Esophagus squamous epithelium (tissue), 4 donors: ENCODE measurements around the gene MCM9.
A peak's percentile ranks its signal among the peaks of the same experiment; 100 is the strongest.

Source experiments
- POLR2A ChIP-seq, 4 donors: fragments of 450-650 bp; IDR thresholded peaks; one replicate each; pipeline ENCODE4 v1.6.1; 2017; ENCODE audit warnings: antibody characterized with exemption in 4 of 4, mild to moderate bottlenecking in 4 of 4, moderate library complexity in 3 of 4
- TF ChIP-seq, protein P1 (sequence below), 6 experiments: fragments of 450-650 bp in 4 of 6; fragments of 200-600 bp in 2 of 6; sonication (generic) in 2 of 6; IDR thresholded peaks; one replicate each; pipeline ENCODE4 v1.5.1; 2016 to 2019; ENCODE audit warnings: antibody characterized with exemption in 6 of 6, mild to moderate bottlenecking in 4 of 6, moderate library complexity in 4 of 6

DNA sequence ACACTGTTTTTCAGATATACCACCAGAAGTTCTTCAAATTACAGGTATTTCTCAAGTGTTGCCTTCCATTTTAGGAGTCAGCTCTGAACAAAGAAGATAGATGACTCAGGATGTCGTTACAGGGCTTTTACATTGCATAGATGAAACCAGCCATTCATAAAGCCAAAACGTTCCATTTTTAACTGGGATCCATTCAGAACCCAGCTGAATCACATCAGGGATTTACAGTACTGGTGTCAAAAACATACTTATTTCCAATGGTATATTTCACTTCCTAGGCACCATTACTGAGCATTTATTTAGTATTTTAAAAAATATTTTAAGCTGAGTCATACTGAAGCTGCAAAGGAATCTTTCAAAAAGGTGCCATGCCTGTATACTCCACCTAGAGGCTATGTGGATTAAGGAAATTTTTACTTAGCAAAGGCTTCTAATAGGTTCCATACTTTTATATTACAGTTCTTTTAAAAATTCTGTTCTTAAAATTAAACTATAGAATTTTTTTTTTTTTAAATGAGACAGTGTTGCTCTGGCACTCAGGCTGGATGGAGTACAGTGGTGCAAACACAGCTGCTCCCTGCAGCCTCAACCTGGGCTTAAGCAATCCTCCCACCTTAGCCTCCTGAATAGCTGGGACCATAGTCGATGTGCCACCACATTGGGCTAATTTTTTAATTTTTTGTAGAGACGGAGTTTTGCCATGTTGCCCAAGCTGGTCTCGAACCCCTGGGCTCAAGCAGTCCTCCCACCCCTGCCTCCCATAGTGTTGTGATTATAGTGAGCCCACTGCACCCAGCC, 38.4 kb downstream of the MCM9 start:
- TF ChIP-seq, protein P1, sequence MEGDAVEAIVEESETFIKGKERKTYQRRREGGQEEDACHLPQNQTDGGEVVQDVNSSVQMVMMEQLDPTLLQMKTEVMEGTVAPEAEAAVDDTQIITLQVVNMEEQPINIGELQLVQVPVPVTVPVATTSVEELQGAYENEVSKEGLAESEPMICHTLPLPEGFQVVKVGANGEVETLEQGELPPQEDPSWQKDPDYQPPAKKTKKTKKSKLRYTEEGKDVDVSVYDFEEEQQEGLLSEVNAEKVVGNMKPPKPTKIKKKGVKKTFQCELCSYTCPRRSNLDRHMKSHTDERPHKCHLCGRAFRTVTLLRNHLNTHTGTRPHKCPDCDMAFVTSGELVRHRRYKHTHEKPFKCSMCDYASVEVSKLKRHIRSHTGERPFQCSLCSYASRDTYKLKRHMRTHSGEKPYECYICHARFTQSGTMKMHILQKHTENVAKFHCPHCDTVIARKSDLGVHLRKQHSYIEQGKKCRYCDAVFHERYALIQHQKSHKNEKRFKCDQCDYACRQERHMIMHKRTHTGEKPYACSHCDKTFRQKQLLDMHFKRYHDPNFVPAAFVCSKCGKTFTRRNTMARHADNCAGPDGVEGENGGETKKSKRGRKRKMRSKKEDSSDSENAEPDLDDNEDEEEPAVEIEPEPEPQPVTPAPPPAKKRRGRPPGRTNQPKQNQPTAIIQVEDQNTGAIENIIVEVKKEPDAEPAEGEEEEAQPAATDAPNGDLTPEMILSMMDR (IDR thresholded peaks at IDR 0.05), result peak in 5 of 6 experiments; percentile 6 to 61 (median 38)
- no peak for TF ChIP-seq POLR2A (IDR thresholded peaks at IDR 0.05)
